ENCODE measurements around the gene ELOF1.
"Not testable (repeated sequence)": the region's sequence is repeated elsewhere in the genome, so short reads cannot be mapped to it uniquely, and the experiment has no call there.

The ELOF1 gene
- 34.8 to 46.3 (median 37.7) reads per million in 4 experiments for total RNA-seq

GRCh38 chr19:11558881-11559828, at the start of gene ELOF1:
TSS of gene ELOF1 (minus strand) at chr19:11559230. CDS start at chr19:11554347, 4,883 bp downstream.
- DNase-seq = peak; percentile 96

GRCh38 chr19:11606484-11606883, 47.5 kb upstream of the ELOF1 start:
- DNase-seq = no peak

- DNase-seq = not testable (repeated sequence)
Observed at GRCh38 chr19:11599704-11600103, 40.7 kb upstream of the ELOF1 start.

DNA sequence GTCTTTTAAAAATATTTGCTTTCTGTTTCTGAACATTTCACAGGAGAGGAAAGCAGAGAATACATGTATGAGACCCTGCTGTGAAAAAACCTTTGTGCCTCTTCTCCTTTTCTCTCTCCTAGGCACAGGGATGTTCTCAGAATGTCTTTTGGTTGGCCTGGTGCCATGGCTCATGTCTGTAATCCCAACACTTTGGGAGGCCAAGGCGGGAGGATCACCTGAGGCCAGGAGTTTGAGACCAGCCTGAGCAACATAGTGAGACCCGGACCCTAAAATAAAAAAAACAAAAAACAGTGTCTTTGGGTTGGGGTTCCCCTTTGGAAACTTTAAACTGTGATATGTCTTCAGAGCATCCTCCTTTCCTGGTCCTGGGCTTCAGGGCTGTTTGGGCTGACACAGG, 39.7 kb upstream of the ELOF1 start:
- no peak for DNase-seq

DNA sequence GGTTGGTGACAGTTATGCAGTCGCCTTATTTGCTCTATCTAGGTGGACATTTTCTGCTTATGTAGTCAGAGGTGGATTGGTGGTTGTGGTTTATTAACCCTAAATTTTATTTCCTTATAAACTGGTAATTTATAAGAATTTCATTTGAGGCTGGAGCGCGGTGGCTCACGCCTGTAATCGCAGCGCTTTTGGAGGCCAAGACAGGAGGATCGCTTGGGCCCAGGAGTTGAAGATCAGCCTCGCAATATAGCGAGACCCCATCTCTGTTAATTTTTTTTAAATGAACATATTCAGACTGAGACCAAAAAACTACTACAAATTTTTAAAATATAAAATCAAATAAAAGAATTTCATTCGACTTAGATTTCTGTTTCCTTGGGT, 39.1 kb upstream of the ELOF1 start:
- DNase-seq = no peak

- DNase-seq = peak; percentile 96
Observed at GRCh38 chr19:11597202-11598102, 38.4 kb upstream of the ELOF1 start, which contains the start of gene ZNF627. TSS of gene ZNF627 (plus strand) at chr19:11597483. CDS start at chr19:11597628, 145 bp downstream.

DNA sequence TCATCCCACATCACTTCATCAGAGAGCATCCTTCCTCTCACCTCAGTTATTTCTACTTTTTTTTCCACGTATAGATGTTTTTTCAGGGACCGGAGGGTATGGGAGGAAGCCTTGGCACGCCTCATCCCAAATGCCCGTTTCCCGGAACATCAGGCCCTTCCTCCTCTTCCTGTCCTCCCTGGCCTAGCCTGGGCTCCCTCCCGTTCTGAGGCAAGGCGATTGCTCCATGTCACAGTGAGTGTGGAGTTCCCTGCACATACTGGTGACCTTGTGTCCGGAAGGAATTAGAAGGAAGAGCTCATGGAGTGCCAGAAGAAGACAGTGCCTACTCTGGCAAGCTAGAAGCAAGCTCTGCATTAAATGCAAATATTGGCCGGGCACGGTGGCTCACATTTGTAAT, 37.1 kb upstream of the ELOF1 start:
- DNase-seq = no peak

DNA sequence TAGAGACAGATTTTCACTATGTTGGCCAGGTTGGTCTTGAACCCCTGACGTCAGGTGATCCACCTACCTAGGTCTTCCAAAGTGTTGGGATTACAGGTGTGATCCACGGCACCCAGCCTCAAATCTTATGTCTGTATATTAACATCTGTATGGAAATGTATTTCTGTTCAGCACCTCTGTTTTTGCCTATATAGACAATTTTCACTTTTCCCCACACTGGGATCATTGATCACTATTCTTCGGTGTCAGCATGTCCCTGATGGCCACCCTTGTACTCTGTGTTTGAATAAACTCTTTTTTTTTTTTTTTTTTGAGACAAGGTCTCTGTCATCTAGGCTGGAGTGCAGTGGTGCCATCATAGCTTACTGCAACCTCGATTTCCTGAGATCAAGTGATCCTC, 35.1 kb upstream of the ELOF1 start:
- DNase-seq = no peak

DNA sequence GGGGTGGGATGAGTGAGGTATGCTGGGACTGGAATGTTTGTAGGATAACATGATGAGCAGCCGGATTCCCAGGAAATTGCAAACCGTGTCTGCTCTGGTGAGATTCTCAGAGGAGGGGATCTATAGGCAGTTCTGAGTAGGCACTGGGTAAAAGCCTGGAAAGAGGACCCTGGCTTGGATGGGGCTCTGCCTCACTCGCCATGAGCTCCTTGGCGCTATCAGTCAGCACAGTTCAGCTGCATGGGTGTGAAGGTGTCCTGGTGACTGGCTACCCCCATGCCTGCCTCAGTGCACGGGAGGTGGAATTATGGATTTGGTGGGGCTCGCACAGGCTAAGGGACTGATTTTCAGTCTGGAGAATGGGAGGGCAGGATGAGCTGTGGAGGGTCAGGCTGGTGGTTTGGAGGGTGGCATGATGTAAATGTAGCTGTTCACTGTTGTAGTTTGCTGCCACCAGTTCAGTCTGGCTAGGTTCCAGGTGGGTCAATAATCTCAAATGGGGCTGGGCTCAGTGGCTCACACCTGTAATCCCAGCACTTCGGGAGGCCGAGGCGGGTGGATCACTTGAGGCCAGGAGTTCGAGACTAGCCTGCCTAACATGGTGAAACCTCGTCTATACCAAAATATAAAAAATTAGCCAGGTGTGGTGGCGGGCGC, 29.1 kb upstream of the ELOF1 start:
- DNase-seq = no peak

GRCh38 chr19:11587302-11587974, 28.4 kb upstream of the ELOF1 start:
- DNase-seq = peak; percentile 67

GRCh38 chr19:11586331-11586730, 27.3 kb upstream of the ELOF1 start:
- DNase-seq = no peak

GRCh38 chr19:11581740-11582139, 22.7 kb upstream of the ELOF1 start:
- no peak for DNase-seq

- DNase-seq = no peak
Observed at GRCh38 chr19:11580116-11580515, 21.1 kb upstream of the ELOF1 start.

DNA sequence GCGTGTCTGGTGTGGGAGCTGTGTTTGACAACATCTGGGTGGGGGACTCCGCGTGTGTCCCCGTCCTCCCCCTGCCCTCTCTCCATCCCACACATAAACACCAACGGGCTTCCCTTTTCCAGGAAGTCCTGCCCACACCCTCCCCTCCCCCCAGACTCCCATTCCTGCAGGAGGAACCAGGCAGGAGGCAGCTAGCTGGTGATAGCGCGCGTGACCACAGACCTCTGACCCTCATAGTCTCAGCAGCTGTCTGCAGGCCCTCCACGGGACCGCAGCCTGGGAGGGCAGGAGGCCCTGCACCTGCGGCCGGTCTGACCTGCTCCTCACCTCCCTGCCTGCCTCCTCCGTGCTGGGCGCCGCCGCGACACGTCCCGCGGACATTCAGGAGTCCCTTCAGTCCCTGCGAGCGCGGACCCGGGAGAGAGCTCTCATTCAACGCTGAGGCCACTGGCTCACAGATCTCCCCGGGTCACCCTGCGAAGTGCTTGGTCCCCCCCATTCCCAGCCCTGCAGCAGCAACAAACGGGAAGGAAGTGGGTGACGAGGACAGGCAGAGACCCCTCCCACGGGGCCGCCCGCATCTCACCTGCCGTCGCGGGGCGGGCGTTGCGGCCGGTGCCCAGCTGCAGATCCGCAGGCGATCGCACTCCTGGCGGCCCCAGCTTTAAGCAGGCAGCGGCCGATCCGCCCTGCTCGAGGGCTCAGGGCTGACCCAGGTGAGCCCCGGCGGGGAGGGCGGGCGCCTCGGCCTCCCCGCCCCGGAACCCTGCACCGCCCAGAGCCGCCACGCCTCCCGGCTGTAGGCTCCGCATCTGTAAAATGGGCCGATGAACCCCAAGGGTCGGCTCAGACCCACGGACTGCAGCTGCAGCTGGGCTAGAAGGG, 19.5 kb upstream of the ELOF1 start:
- peak; percentile 8 for DNase-seq

DNA sequence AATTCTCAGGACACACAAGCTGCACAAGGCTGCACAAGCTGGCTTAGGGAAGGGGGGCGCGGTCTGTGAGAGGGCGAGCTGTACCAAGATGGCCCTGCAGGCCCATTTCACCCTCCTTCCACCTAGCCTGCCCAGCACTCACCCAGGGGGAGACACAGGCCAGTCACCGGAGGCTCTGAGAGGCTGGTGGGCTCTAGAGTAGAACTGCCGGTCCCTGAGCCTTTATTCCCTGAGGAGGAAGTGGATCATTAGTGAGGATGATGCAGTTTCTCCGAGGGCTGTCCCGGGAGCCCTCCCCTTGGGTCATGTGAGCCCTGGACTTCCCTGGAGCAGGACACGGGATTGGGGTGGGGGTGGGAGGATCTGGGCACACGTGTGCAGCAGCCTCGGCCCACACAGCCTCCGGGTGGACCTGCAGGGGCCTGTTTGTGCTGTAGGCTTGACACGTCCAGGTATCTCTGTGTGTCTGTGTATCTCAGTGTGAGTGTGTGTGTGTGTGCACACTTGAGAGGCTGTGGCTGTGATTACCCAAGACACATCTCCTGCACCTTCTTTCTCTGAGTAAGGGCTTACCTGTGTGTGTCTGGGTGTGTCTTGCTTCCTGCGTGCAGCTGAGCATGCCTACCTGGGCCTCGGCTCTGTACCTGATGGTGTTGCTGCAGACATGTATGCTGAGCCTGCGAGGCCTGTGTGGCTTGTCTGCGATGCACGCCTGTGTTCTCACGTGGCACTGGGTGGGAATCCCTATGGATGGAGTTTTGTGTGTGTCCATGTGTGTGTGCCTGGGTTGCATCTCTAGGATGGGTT, 18.6 kb upstream of the ELOF1 start, which contains the start of gene ACP5:
Gene ACP5, minus strand, starts transcription at position 195 of the 807 bp plus-strand sequence. CDS start 328 bp downstream, outside the sequence.
- no peak for DNase-seq

DNA sequence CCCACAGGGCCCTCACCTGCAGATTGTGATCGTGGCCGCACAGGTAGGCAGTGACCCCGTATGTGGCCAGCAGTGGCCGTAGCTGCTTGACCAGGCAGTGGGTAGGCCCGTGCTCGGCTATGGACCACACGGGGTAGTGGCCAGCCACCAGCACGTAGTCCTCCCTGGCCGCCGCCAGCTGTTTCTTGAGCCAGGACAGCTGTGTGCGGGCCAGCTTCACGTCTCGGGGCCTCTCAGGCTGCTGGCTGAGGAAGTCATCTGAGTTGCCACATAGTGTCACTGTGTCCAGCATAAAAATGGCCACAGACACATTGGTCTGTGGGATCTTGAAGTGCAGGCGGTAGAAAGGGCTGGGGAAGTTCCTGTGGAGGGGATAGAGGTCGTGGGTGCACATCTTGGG, 17.2 kb upstream of the ELOF1 start:
- no peak for DNase-seq

GRCh38 chr19:11574689-11575088, 15.7 kb upstream of the ELOF1 start:
- no peak for DNase-seq

- DNase-seq = not testable (repeated sequence)
Observed at GRCh38 chr19:11573763-11574162, 14.7 kb upstream of the ELOF1 start.

DNA sequence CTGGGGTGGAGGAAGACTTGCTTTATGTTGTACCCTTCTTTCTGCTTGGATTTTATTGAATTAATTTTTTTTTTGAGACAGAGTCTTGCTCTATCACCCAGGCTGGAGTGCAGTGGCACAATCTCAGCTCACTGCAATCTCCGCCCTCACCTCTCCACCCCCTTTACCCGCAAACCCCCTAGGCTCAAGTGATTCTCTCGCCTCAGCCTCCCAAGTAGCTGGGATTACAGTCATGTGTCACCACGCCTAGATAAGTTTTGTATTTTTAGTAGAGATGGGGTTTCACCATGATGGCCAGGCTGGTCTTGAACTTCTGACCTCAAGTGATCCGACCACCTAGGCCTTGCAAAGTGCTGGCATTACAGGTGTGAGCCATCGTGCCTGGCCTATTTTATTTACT, 14.3 kb upstream of the ELOF1 start:
- not testable (repeated sequence) for DNase-seq

GRCh38 chr19:11570039-11570462, 11.0 kb upstream of the ELOF1 start:
- DNase-seq = no peak
